Panc1 (cell line): ENCODE measurements around the gene MUC3A. TPM values are rescaled to one million over a fixed set of nuclear protein-coding genes. Genes with fewer than 3 reads are reported as not detected.

Experiments used
- ATAC-seq: fragments of 200-7000 bp; cut with Tn5 transposase; 2 replicates; pipeline ENCODE4 v1.9.1; 2020; ENCODE audit warnings: mild to moderate bottlenecking, moderate library complexity
- BruUV-seq: library from RNA; stranded (reverse); fragments of 400-500 nt; replicated peaks from 2 replicates; lab custom pipeline; 2021; lab: Mats Ljungman, UMichigan
- CTCF ChIA-PET: fragments of 300-600 bp; sonication (Branson Sonifier 250); formaldehyde crosslinking; loops from one replicate; lab custom pipeline; 2022; ENCODE audit warnings: antibody characterized with exemption; lab: Charles Lee
- POLR2A ChIA-PET: fragments of 300-600 bp; sonication (Branson Sonifier 250); formaldehyde crosslinking; loops from one replicate; lab custom pipeline; 2022; ENCODE audit warnings: antibody characterized with exemption; lab: Charles Lee
- DNase-seq: peaks from one replicate; pipeline ENCODE4 v3.0.0-alpha.2; 2010; ENCODE audit warnings: low read depth, low spot score
- H3K27ac ChIP-seq: 2 replicates; pipeline ENCODE4 v1.5.1; 2011; ENCODE audit warnings: mild to moderate bottlenecking, low read length, inconsistent platforms
- H3K27me3 ChIP-seq: fragments of 200-500 bp; sonication (Bioruptor generic); 2 replicates; pipeline ENCODE4 v1.6.0; 2014; ENCODE audit warnings: low read length, inconsistent platforms; ENCODE audit not compliant: control insufficient read depth, insufficient read depth
- H3K36me3 ChIP-seq: fragments of 200-500 bp; sonication (Bioruptor generic); 2 replicates; pipeline ENCODE4 v1.5.1; 2014; ENCODE audit warnings: inconsistent platforms, mild to moderate bottlenecking, low read length, moderate library complexity; ENCODE audit not compliant: control insufficient read depth, insufficient read depth
- H3K4me1 ChIP-seq: 2 replicates; pipeline ENCODE4 v1.5.1; 2011; ENCODE audit warnings: inconsistent platforms, mild to moderate bottlenecking, low read length, moderate library complexity; ENCODE audit not compliant: control insufficient read depth, insufficient read depth
- H3K4me3 ChIP-seq, 2 experiments: 2 replicates each; pipeline ENCODE4 v1.5.1; 2011 to 2012; ENCODE audit warnings: low read depth in 2 of 2, low read length in 2 of 2, mild to moderate bottlenecking in 2 of 2, inconsistent platforms in 1 of 2, moderate library complexity in 1 of 2
- H3K9me3 ChIP-seq: fragments of 200-500 bp; sonication (Bioruptor generic); 2 replicates; pipeline ENCODE4 v1.5.1; 2014; ENCODE audit warnings: low read depth, mild to moderate bottlenecking, inconsistent platforms, low read length, moderate library complexity; ENCODE audit not compliant: control insufficient read depth, insufficient read depth
- POLR2AphosphoS5 ChIP-seq: IDR thresholded peaks from 2 replicates; pipeline ENCODE4 v1.6.1; 2012; ENCODE audit warnings: mild to moderate bottlenecking, low read depth, low read length, moderate library complexity
- SIN3A ChIP-seq: IDR thresholded peaks from 2 replicates; pipeline ENCODE4 v1.6.1; 2012; ENCODE audit warnings: low read depth, mild to moderate bottlenecking, low read length, moderate library complexity, borderline replicate concordance; ENCODE audit not compliant: insufficient read depth
- TCF7L2 ChIP-seq: IDR thresholded peaks from 2 replicates; pipeline ENCODE4 v1.6.1; 2011; ENCODE audit warnings: mild to moderate bottlenecking, low read depth, low read length, inconsistent platforms
- in situ Hi-C: cut with HindIII; loops from 2 replicates; pipeline ENCODE4 v1.10.0; 2016; ENCODE audit warnings: low sequenced_read_pairs, low pct_unique_long_range_greater_than_20kb
- intact Hi-C: fragments of 100-400 bp; cut with micrococcal nuclease; formaldehyde crosslinking; loops from one replicate; pipeline ENCODE4 v1.10.0; 2022; ENCODE audit not compliant: unreplicated experiment
- total RNA-seq: library from RNA; stranded (reverse); gene quantifications from one replicate; pipeline ENCODE4 v1.2.1, GENCODE V29; 2021; ENCODE audit not compliant: unreplicated experiment
- TF ChIP-seq, protein P1 (sequence below), 2 experiments: IDR thresholded peaks; 2 replicates each; pipeline ENCODE4 v1.6.1; 2011 to 2012; ENCODE audit warnings: low read depth in 2 of 2, control low read depth in 1 of 2, low read length in 1 of 2, mild to moderate bottlenecking in 1 of 2, moderate library complexity in 1 of 2; ENCODE audit not compliant: insufficient read depth in 1 of 2
- TF ChIP-seq, protein P2 (sequence below): fragments of 450-650 bp; IDR thresholded peaks from 2 replicates; pipeline ENCODE4 v1.5.1; 2017; ENCODE audit warnings: mild to moderate bottlenecking

The MUC3A gene
- total RNA-seq, 1 experiment from 2014 or later = 24.7 TPM

- H3K27ac ChIP-seq = no peak overlapping the region
- CTCF ChIA-PET = interaction anchor here (0.9 kb wide), 1 partner anchor 70 kb away, joined by 8 read pairs; the partner anchor contains the start of gene UFSP1
- no peak overlapping the region for H3K4me3 ChIP-seq
- peaks cover 14% of the 10 kb centered on the region for H3K27me3 ChIP-seq
- DNase-seq (no peak), ATAC-seq (no peak)
- TF ChIP-seq, protein P1, sequence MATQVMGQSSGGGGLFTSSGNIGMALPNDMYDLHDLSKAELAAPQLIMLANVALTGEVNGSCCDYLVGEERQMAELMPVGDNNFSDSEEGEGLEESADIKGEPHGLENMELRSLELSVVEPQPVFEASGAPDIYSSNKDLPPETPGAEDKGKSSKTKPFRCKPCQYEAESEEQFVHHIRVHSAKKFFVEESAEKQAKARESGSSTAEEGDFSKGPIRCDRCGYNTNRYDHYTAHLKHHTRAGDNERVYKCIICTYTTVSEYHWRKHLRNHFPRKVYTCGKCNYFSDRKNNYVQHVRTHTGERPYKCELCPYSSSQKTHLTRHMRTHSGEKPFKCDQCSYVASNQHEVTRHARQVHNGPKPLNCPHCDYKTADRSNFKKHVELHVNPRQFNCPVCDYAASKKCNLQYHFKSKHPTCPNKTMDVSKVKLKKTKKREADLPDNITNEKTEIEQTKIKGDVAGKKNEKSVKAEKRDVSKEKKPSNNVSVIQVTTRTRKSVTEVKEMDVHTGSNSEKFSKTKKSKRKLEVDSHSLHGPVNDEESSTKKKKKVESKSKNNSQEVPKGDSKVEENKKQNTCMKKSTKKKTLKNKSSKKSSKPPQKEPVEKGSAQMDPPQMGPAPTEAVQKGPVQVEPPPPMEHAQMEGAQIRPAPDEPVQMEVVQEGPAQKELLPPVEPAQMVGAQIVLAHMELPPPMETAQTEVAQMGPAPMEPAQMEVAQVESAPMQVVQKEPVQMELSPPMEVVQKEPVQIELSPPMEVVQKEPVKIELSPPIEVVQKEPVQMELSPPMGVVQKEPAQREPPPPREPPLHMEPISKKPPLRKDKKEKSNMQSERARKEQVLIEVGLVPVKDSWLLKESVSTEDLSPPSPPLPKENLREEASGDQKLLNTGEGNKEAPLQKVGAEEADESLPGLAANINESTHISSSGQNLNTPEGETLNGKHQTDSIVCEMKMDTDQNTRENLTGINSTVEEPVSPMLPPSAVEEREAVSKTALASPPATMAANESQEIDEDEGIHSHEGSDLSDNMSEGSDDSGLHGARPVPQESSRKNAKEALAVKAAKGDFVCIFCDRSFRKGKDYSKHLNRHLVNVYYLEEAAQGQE (IDR thresholded peaks at IDR 0.05; ENCODE audit: insufficient read depth in 1 of 2, low read depth in 2 of 2, low read length in 1 of 2) = no peak
- no peak for TF ChIP-seq SIN3A
- TF ChIP-seq TCF7L2 = no peak
- TF ChIP-seq POLR2AphosphoS5 = no peak
- TF ChIP-seq, protein P2, sequence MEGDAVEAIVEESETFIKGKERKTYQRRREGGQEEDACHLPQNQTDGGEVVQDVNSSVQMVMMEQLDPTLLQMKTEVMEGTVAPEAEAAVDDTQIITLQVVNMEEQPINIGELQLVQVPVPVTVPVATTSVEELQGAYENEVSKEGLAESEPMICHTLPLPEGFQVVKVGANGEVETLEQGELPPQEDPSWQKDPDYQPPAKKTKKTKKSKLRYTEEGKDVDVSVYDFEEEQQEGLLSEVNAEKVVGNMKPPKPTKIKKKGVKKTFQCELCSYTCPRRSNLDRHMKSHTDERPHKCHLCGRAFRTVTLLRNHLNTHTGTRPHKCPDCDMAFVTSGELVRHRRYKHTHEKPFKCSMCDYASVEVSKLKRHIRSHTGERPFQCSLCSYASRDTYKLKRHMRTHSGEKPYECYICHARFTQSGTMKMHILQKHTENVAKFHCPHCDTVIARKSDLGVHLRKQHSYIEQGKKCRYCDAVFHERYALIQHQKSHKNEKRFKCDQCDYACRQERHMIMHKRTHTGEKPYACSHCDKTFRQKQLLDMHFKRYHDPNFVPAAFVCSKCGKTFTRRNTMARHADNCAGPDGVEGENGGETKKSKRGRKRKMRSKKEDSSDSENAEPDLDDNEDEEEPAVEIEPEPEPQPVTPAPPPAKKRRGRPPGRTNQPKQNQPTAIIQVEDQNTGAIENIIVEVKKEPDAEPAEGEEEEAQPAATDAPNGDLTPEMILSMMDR = no peak
- in situ Hi-C loops = no loop called here
- intact Hi-C loops = no loop called here
- H3K9me3 ChIP-seq = no peaks in the 10 kb centered on the region
- H3K4me1 ChIP-seq = no peaks in the 10 kb centered on the region
- POLR2A ChIA-PET = interaction anchor here (0.6 kb wide), 1 partner anchor 69 kb away, joined by 8 read pairs; no protein-coding TSS in a partner anchor
- no TSS peak for BruUV-seq
- no peaks in the 10 kb centered on the region for H3K36me3 ChIP-seq
These were observed 10.6 kb downstream of the MUC3A start for GRCh38 chr7:100959894-100960293.

- in situ Hi-C loops (no loop called here), intact Hi-C loops (no loop called here)
- BruUV-seq = no TSS peak
- Histone ChIP-seq H3K4me3 (no peak overlapping the region), H3K27ac (no peak overlapping the region), H3K36me3 (no peaks in the 10 kb centered on the region), H3K4me1 (peaks cover 8% of the 10 kb centered on the region), H3K9me3 (no peaks in the 10 kb centered on the region), H3K27me3 (peaks cover 18% of the 10 kb centered on the region)
- TF ChIP-seq TCF7L2 (no peak), POLR2AphosphoS5 (no peak), SIN3A (no peak)
- TF ChIP-seq, protein P2 = no peak
- TF ChIP-seq, protein P1 (IDR thresholded peaks at IDR 0.05; ENCODE audit: insufficient read depth in 1 of 2, low read depth in 2 of 2, low read length in 1 of 2) = no peak
- ChIA-PET CTCF (no interaction called here), POLR2A (no interaction called here)
- ATAC-seq = no peak
- DNase-seq = no peak
These were observed 13.2 kb downstream of the MUC3A start for GRCh38 chr7:100962537-100962936.
